CD4-positive, alpha-beta T cell treated with Interleukin-10 for 1 hour (primary cell): ENCODE results near the gene SALL3.
"Not testable (repeated sequence)": the region's sequence is repeated elsewhere in the genome, so short reads cannot be mapped to it uniquely, and the experiment has no call there.

ENCODE experiments used
- DNase-seq: peaks from one replicate; pipeline ENCODE4 v3.0.0-alpha.2; 2020

SALL3 gene

DNA sequence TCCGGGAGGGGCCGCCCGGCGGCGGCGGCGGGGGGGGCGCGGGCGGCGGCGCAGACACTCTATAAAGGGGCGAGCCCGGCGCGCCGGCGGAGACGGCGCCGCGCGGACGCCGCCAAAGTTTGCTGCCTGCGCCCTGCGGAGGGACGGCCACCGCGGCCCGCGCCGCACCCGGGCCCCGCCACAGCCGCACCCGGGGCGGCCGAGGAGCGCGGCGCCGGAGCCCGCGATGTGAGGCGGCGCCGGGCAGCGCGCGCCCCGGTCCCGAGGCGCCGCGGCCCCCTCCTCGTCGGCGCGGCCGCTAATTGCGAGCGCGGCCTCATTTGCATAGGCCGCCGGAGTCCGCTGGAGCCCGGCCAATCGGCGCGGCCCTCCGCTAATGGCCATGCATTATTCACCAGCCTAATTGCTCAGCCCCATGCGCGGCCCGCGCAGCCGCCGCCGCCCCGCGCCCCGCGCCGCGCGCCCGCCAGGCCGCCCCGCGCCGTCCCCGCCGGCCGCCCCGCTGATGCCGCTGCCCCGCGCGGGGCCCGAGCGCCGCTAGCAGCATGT lies at the start of gene SALL3:
TSS of gene SALL3 (plus strand) at position 89 of the 549 bp plus-strand sequence. CDS start at position 546, 457 bp downstream.
- no peak for DNase-seq

DNA sequence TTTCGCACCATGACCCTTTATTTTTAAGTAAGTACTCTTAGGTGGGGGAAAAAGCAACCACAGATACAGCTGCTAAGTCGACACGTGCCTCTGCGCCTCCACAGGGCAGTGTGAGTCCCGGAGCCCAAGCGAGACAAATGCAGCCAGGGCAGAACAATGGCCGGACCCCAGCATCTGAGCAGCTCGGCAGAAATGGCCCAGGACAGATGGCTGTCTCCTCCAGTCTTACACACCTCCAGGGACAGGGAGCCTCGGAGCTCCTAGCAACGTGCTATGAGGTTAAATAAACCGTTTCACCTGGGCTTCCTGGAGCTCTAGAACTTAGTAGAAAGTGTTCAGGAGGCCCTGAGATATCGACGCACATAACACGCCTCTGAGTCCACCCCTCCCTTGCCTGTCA lies 47.3 kb upstream of the SALL3 start:
- no peak for DNase-seq

DNA sequence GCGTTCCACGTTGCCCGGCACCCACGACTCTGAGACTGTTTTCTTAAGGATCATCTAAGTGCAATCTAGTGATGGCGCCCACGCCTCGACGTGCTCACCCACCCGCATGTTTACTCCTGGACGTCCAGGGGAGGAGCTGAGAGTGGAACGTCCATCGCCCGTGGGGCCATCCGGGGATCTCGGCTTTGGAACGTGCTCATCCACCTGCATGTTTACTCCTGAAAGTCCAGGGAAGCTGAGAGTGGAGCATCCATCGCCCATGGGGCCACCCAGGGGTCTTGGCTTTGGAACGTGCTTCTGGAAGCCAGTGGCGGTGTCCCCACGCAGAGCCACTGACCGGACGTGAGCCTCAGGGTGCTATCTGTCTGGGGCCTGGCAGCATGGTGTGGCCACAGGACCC lies 45.6 kb upstream of the SALL3 start:
- no peak for DNase-seq

DNA sequence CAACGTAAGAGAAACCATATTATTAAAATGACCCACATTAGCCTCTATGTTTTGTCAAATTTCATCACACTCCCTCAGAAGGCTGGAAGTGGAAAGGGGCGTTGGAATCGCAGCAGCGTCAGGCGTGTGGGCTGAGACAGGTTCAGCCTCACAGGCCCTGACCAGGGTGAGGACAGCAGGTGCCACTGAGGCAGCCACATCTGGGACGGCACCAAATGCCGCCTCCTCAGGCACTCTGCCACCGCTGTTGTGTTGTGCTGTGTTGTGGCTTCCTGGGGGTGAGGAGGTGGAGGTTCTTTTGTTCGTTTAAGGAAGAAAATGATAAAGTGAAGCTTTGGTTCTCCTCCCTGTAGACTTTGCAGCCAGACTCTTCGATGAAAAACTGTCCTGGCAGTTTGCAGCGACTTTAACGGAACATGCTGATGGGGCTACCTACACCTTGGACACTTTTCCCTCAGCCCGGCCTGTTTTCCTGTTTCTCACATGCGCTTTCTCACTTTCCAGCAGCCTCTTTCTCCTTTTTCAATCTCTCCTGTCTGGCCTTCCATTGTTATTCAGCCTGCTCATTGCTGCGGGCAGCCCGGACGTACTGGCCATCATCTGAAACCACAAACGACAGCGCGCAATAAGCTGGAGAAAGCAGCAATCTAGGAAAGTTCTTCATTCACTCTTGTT lies 44.9 kb upstream of the SALL3 start:
- no peak for DNase-seq

DNA sequence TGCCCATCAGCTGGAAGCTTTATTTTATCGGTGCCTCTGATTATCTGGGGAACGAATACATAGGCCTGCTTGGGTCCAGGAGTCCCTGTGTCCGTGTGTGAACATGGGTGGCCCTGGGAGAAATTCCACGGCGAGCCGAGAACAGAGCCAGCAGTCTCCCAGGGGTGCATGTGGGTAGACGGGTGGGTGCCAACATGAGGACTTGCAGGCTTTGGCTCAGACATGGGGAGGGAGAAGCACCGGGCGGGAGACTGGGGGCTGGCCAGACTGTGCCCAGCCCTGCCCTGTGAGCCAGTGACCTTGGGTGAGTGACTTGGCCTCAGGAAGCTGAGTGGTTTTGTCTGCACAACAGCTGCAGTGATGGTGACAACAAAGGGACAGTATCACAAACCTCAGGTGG lies 44.2 kb upstream of the SALL3 start:
- no peak for DNase-seq

DNA sequence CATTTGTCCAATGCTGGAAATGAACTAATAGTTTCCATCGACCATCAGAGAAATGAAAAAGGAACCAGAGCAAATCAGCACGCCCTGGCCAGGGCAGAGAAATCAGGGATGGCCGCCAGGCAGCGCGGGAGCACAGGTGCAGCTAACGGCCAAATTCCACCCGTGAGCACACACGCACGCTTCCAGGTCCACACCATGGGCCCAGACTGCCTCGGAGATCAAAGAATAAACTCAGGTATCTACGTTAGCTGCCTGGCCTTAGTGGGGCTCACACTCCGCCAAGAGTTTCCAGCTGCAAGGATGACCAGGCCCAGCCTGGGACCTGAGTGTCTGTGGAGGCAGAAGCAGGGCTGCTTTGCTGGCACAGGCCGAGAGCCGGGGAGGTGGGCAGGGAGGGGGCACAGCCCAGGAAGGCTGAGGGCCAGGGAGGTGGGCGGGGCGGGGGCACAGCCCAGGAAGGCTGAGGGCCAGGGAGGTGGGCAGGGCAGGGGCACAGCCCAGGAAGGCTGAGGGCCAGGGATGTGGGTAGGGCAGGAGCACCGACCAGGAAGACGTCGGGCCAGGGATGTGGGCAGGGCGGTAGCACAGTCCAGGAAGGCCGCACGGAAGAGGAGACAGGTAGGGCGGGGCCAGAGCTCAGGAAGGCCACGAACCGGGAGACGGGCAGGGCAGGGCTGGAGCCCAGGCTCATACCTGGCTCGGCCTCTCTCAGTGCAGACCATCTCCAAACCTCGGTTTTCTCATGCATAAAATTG lies 43.2 kb upstream of the SALL3 start:
- DNase-seq, result no peak

DNA sequence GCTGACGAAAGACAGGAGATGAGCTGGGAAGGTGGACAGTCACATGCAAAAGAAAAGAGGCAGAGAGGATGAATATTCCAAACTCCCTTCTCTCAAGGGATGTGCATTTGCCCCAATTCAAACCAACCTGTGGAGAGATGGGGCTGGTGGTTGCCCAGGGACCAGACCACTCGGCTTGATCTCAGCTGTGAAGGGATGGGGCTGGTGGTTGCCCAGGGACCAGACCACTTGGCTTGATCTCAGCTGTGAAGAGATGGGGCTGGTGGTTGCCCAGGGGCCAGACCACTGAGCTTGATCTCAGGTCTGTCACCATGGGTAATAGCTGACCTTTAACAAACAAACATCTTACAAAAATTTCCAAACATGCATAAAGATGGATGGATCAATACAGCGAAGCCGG lies 42.5 kb upstream of the SALL3 start:
- no peak for DNase-seq

DNA sequence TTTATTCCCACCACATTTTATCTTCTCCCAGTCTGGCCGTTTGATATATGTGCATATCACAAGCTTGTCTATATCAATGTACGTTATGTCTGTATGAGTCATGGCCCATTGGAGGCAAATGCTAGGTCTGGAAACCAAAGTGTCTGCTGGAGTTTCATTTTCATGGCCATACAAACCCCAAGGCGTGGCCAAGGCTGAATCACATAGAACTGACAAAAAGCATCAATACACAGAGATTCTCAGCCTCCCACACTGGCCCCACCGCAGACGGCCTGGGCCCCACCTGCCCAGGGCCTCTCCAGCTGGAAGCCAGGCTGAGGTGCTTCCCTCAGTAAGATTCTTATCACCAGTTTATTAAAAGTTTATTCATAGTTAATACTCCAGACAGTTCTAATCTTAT lies 40.5 kb upstream of the SALL3 start:
- no peak for DNase-seq

DNA sequence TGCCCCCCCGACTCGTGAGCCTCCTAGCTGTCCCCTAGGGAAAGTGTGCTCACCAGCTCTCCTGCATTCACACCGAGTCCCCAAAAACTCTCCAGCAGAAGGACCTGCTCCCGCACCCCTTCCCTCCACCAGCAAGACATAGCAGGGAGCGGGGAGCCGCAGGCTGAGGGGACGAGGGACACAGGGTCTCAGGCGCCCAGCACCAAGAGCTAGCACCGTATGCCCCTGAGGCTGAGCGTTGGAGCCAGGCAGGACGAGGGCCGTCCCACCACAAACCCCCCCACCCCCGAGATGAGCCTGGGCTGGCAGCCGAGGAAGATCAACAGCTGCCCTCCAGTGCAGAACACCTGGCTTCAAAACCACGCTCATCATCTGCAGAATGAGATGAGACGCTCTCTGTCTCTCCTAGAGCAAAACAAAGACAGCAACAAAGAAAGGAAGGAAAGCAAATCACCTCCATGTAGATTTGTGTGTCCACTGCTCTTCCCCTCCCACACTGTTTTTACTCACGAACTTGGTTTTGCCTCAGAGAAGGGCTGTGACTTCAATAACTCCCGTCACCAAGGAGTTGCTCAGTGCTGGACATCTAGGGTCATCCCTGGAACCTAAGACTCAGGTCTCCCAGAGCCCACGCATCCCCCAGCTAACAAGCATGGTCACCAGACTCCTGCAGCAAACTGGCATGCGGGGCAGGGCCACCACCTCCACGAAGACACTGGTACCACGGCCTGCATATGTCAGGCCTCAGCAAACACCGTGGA lies 39.7 kb upstream of the SALL3 start:
- DNase-seq, result no peak

DNA sequence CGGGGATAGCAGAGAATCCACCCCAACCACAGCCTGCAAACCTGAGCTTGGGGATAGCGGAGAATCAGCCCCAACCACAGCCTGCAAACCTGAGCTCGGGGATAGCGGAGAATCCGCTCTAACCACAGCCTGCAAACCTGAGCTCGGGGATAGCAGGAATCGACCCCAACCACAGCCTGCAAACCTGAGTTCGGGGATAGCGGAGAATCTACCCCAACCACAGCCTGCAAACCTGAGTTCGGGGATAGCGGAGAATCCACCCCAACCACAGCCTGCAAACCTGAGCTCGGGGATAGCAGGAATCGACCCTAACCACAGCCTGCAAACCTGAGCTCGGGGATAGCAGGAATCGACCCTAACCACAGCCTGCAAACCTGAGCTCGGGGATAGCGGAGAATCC lies 37.4 kb upstream of the SALL3 start:
- not testable (repeated sequence) for DNase-seq

DNA sequence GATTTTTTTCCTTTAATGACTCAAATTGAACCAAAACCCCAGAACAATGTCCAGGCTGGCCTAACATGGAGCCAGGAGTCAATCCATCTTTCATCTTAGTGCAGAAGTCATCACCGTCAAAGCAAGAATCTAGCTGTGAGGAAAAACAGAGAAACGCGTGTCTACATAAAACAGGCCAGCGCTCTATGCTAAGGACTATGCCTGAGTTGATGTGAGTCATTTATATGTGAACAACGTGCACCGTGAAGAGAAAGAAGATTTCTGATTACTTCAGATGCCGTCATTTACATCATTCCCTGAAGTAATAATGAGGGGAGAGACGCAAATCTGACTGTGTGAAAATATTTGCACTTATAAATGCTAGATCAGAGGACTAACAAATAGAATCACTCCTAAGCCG lies 34.0 kb upstream of the SALL3 start:
- DNase-seq, result no peak

DNA sequence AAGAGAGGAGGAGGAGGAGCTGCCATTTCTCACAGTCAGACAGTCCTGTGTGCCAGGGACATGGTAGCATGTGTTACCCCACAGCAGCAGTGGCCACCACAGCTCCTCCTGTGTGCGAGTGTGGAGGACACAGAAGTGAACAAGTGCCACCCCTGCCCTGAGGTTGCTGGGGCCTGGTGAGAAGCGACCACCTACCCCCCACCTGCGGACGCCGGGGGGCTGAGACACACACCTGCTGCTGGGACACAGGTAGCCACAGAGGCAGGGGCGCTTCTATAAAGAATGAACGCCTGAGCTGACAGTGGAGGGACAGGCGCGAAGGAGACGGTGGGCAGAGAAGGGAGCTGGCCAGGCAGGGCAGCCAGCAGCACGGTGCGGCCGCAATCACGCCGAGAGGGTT lies 32.3 kb upstream of the SALL3 start:
- DNase-seq, result no peak

DNA sequence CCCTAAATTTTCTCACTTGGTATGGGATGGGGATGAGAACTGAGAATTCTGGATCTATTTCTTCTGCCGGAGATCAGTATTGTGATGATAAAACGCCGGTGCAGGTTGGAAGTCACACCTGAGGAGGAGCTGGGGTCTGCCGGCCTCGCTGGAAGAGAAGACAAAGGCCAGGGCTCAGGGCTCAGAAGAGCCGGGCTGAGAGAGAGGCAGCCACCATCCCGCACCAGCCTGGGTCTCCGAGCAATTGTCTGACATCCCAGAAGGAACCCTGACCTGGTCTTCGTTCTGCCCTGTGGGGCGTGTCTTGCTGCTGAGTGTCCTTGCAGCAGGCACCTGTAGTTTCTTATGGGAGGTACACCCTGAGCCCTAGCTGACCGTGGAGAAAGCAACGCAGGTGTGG lies 31.4 kb upstream of the SALL3 start:
- no peak for DNase-seq

DNA sequence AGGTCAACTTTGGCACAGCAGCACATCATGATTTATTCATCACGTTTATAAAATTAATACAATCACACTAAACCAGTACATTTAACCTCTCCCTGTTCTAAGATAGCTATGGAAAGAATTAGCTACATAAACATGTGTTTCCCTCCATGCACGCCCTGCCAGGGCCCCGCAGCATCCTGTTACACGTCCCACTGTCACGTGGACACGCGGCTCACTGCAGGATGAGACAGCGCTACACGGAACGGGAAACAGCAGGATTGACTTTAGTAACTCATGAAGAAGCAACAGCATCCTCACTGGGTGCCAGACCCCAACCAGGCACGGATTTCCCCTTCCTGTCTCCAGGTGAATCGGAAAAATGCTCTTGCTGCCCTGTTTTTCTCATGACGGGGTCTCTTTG lies 30.9 kb upstream of the SALL3 start:
- no peak for DNase-seq

DNA sequence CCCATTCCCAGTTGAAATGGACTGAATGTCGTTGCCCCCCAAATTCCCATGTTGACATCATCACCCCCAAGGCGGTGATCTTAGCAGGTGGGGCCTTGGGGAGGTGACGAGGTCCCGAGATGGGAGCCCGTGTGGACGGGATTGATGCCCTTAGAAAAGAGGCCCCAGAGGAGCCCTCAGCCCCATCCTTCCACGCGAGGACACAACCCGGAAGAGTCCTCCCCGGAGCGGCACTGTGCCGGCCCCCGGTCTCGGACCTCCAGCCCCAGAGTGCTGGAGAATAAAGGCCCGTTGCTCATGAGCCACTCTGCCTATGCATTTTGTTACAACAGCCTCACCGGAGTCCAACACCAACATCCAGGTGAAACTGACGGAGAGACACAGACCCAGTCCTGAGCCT lies 30.4 kb upstream of the SALL3 start:
- DNase-seq, result no peak

DNA sequence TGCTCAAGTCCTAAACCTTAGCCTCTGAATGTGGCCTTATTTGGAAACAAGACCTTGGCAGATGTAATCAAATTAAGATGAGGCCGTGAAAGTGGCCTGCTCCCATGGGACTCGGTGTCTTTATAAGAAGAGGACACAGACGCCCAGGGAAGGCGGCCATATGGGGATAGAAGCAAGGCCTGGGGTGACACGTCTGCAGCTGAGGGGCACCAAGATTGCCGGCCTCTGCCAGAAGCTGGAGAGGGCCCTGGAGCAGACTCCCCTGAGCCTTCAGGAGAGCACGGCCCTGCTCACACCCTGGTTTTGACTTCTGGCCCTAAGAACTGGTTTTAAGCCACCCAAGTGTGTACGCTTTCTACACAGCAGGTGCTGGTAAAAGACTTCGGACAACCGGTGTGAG lies 29.2 kb upstream of the SALL3 start:
- no peak for DNase-seq

DNA sequence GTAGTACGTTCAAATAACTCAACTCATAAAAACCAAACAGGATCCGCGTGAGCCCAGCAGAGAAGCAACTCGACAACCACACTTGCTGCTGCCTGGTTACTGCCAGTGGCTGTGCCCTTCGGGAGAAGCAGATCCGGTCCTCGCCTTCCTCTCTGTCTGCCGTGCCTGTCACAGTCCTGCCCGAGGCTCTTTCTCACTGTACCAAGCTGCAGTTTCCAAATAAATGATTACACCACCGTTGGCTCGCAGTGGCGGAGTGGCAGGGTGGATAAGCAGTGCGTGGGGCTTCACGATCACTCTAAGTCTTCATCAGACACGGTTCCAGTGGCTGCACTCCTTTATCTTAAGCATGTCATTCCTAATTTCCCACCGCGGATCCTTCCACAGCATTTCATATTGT lies 26.1 kb upstream of the SALL3 start:
- DNase-seq, result no peak

DNA sequence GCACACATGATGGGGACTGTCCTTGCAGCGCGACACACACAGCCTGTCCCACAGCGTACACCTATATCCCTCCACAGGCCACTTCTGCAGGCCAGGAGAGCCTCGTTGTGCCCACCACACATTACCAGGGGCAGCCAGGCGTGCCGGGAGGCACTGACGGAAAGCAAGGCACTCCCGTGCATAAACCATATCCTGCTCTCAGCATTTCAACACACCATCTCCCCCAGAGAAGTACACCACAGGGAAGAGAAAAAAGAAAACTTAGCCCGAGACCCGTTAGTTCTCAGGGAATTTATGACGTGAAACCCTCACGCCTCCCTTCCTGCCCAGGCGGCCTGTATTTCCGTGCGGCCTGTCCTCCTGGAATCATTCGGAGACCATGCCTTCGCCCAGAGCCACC lies 24.6 kb upstream of the SALL3 start:
- DNase-seq, result no peak

DNA sequence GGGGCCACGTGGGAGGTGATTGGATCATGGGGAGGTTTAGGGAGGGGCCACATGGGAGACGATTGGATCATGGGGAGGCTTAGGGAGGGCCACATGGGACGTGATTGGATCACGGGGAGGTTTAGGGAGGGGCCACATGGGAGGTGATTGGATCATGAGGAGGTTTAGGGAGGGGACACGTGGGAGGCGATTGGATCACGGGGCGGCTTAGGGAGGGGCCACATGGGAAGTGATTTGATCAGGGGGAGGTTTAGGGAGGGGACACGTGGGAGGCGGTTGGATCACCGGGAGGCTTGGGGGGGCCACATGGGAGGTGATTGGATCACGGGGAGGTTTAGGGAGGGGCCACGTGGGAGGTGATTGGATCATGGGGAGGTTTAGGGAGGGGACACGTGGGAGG lies 22.5 kb upstream of the SALL3 start:
- DNase-seq, result no peak

DNA sequence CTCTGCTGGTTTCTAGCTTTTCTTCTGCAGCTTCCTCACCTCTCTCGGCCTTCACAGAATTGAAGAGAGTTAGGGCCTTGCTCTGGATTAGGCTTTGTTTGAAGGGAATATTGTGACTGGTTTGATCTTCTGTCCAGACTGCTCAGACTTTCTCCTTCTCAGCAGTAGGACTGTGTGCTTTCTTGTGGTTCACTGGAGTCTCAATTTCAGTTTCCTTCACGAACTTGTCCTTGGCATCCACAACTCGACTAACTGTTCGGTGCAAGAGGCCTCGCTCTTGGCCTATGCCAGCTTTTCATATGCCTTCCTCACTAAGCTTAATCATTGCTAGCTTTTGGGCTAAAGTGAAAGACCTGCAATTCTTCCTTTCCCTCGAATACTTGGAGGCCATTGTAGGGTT lies 18.9 kb upstream of the SALL3 start:
- no peak for DNase-seq

DNA sequence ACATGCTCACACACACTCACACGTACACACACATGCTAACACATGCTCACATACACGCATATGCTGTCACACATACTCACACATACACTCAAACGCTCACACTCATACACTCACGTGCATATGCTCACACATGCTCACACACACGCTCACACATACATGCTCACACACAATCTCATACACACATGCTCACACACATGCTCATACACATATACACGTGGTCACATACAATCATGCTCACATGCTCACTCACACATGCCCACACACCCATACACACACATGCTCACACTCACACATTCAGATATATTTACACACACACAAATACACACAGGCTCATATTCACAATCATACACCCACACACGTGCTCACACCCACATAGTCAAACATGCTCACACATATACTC lies 17.5 kb upstream of the SALL3 start:
- no peak for DNase-seq

DNA sequence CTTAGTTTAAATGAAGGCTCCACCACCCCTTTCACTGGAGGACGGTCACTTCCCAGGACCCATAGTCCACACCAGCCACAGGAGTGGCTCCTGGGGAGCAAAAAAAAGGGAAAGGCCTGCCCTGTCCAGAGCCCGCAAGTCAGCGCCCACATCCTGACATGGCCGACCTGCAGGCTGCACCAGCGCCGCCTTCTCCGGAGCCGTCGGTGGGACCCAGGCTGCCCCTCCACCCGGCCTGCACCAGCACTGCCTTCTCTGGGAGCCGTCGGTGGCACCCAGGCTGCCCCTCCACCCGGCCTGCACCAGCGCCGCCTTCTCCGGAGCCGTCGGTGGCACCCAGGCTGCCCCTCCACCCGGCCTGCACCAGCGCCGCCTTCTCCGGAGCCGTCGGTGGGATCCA lies 14.9 kb upstream of the SALL3 start:
- not testable (repeated sequence) for DNase-seq

DNA sequence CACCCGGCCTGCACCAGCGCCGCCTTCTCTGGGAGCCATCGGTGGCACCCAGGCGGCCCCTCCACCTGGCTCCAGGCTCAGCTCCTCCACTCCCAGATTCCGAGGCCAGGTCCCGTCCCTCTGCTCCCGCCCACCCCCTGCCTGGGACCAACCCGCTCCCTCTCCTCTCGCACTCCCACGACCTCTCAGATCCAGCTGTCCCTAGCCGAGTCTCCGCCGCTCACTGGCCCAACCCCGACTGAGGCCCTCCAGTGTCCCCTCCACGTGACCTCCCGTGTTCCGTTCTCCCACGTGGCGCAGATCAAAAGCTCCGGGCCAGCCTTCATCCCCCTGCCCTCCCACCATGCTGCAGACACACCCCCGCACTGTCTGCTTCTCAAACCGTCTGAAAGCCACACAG lies 14.4 kb upstream of the SALL3 start:
- DNase-seq, result no peak
